Ovary (tissue), 9 donors: Measurements from ENCODE around the gene MOB3C. TPM values are rescaled to one million over a fixed set of nuclear protein-coding genes. Genes with fewer than 3 reads are reported as not detected.

Experiments
- DNase-seq, 5 donors: peaks; one replicate each; pipeline ENCODE4 v3.0.0-alpha.2; 2019 to 2020
- H3K27ac ChIP-seq, 2 donors: fragments of 200-600 bp; one replicate each; pipeline versions ENCODE4 v1.5.1 to v1.8.0; 2019 to 2022
- H3K27me3 ChIP-seq: fragments of 200-600 bp; one replicate; pipeline ENCODE4 v1.8.0; 2022
- H3K36me3 ChIP-seq: fragments of 200-600 bp; sonication (generic); one replicate; pipeline ENCODE4 v1.5.1; 2019
- H3K4me1 ChIP-seq: one replicate; pipeline ENCODE4 v1.8.1; 2013; ENCODE audit warnings: mild to moderate bottlenecking, moderate library complexity; ENCODE audit not compliant: insufficient read depth
- H3K4me3 ChIP-seq: fragments of 200-600 bp; sonication (generic); one replicate; pipeline ENCODE4 v1.5.1; 2017
- H3K9me3 ChIP-seq, 2 donors: fragments of 200-600 bp in 1 of 2; sonication (generic) in 1 of 2; one replicate each; pipeline versions ENCODE4 v1.5.1 to v1.8.1; 2013 to 2019; ENCODE audit warnings: mild to moderate bottlenecking in 1 of 2, moderate library complexity in 1 of 2
- CTCF ChIP-seq, 3 donors: fragments of 450-650 bp in 2 of 3; fragments of 200-600 bp in 1 of 3; IDR thresholded peaks; one replicate each; pipeline versions ENCODE4 v1.5.1 to v1.8.0; 2016 to 2022; ENCODE audit warnings: antibody characterized with exemption in 3 of 3, mild to moderate bottlenecking in 1 of 3
- EP300 ChIP-seq: sonication (generic); formaldehyde crosslinking; IDR thresholded peaks from one replicate; pipeline ENCODE4 v1.6.1; 2017; ENCODE audit warnings: antibody characterized with exemption
- POLR2A ChIP-seq: fragments of 450-650 bp; IDR thresholded peaks from one replicate; pipeline ENCODE4 v1.6.1; 2017; ENCODE audit warnings: antibody characterized with exemption, mild to moderate bottlenecking, moderate library complexity
- WGBS, 3 donors: extraction: QIAGEN DNeasy Blood & Tissue Kit in 1 of 3; methylation state at CpG; one replicate each; pipeline versions ENCODE4 v1.1.5 to v1.1.7; 2013 to 2017; 5-methylcytosine and 5-hydroxymethylcytosine counted together
- intact Hi-C, 4 donors: fragments of 100-400 bp; cut with DNase I; formaldehyde crosslinking; loops; one replicate each; pipeline versions ENCODE4 v1.11.0 to v1.15.1; 2022 to 2023
- polyA plus RNA-seq, 2 donors: library from polyadenylated mRNA; stranded (reverse); fragments of 200-250 nt in 1 of 2; fragments of 350-450 nt in 1 of 2; fragmentation: Illumina TruSeq in 1 of 2; extraction: RNeasy Lipid Tissue Mini Kit (QIAGEN cat#74804) in 1 of 2; gene quantifications; one replicate each; pipeline ENCODE4 v1.2.3, GENCODE V29; 2013 to 2014
- total RNA-seq, 7 donors: library from RNA; depleted of rRNA in 2 of 7; stranded (reverse); fragments of >200 nt in 2 of 7; fragmentation: NEBNext Ultra II Directional in 3 of 7; extraction: Animal tissue kit (Norgen Biotek cat#: 25700) in 3 of 7; gene quantifications; one replicate each; pipeline versions ENCODE4 v1.1.0 to v1.2.4, GENCODE V29; 2016 to 2023
- donor health status: DM: no; HTN: no; CAD: no; lungs with moderate emphysema.
- donor health status: DM: no; HTN: no; CAD: no.
- donor health status: Bipolar disorder and iron deficiency.
- donor health status: DM: yes; HTN: yes; CAD: no.
- donor health status: DM: no; HTN: no; CAD: no.
- donor health status: DM: yes; HTN: yes; CAD: no.

The MOB3C gene
- total and polyA plus RNA-seq, 9 donors, result 10.1 to 29.2 (median 19.3) TPM

GRCh38 chr1:46646844-46647243 lies 30.2 kb upstream of the MOB3C start:
- H3K27ac ChIP-seq, result no peak overlapping the region
- 89 to 93% (median 93%) methylated on average over 2 of the region's 2 CpGs for WGBS, 3 donors
- TF ChIP-seq POLR2A (no peak), EP300 (no peak), CTCF (IDR thresholded peaks at IDR 0.05) (no peak)
- no peak overlapping the region for H3K4me3 ChIP-seq
- intact Hi-C loops, result no loop called here
- DNase-seq, result no peak
- H3K4me1 ChIP-seq, result peaks cover 2% of the 10 kb centered on the region
- H3K9me3 ChIP-seq, result peaks cover 0 to 9% of the 10 kb centered on the region in 2 donors
- no peaks in the 10 kb centered on the region for H3K27me3 ChIP-seq
- no peaks in the 10 kb centered on the region for H3K36me3 ChIP-seq

- Histone ChIP-seq H3K9me3 (peaks cover 0 to 9% of the 10 kb centered on the region in 2 donors), H3K4me3 (no peak overlapping the region), H3K36me3 (no peaks in the 10 kb centered on the region), H3K27me3 (no peaks in the 10 kb centered on the region), H3K4me1 (peaks cover 2% of the 10 kb centered on the region), H3K27ac (no peak overlapping the region)
- WGBS, 3 donors, result 56 to 64% (median 57%) methylated on average over 1 of the region's 1 CpG
- DNase-seq, result no peak
- TF ChIP-seq POLR2A, result no peak
- TF ChIP-seq EP300, result no peak
- no peak for TF ChIP-seq CTCF (IDR thresholded peaks at IDR 0.05)
- intact Hi-C loops, result no loop called here
Observed at GRCh38 chr1:46646331-46646730, 29.7 kb upstream of the MOB3C start.

GRCh38 chr1:46645815-46646214 lies 29.2 kb upstream of the MOB3C start:
- TF ChIP-seq POLR2A, result no peak
- TF ChIP-seq CTCF (IDR thresholded peaks at IDR 0.05), result no peak
- TF ChIP-seq EP300, result no peak
- no peaks in the 10 kb centered on the region for H3K27me3 ChIP-seq
- DNase-seq, result no peak
- no peak overlapping the region for H3K27ac ChIP-seq
- H3K4me1 ChIP-seq, result peaks cover 2% of the 10 kb centered on the region
- intact Hi-C loops, result no loop called here
- WGBS, 3 donors, result 80 to 96% (median 95%) methylated on average over 4 of the region's 4 CpGs
- peaks cover 0 to 9% of the 10 kb centered on the region in 2 donors for H3K9me3 ChIP-seq
- H3K4me3 ChIP-seq, result no peak overlapping the region
- H3K36me3 ChIP-seq, result no peaks in the 10 kb centered on the region

- Histone ChIP-seq H3K27ac (no peak overlapping the region), H3K36me3 (no peaks in the 10 kb centered on the region), H3K4me1 (peaks cover 2% of the 10 kb centered on the region), H3K9me3 (no peaks in the 10 kb centered on the region), H3K27me3 (no peaks in the 10 kb centered on the region), H3K4me3 (no peak overlapping the region)
- no peak for DNase-seq
- no peak for TF ChIP-seq CTCF (IDR thresholded peaks at IDR 0.05)
- TF ChIP-seq EP300, result no peak
- TF ChIP-seq POLR2A, result no peak
- intact Hi-C loops, result no loop called here
Observed at GRCh38 chr1:46643368-46643775, 26.8 kb upstream of the MOB3C start.
